GM21367 (cell line): ENCODE results near the gene EPHB6.

ENCODE experiments used
- ATAC-seq: cut with Tn5 transposase; IDR thresholded peaks from one replicate; pipeline ENCODE4 v1.9.1; 2021; ENCODE audit not compliant: unreplicated experiment

Gene EPHB6

DNA sequence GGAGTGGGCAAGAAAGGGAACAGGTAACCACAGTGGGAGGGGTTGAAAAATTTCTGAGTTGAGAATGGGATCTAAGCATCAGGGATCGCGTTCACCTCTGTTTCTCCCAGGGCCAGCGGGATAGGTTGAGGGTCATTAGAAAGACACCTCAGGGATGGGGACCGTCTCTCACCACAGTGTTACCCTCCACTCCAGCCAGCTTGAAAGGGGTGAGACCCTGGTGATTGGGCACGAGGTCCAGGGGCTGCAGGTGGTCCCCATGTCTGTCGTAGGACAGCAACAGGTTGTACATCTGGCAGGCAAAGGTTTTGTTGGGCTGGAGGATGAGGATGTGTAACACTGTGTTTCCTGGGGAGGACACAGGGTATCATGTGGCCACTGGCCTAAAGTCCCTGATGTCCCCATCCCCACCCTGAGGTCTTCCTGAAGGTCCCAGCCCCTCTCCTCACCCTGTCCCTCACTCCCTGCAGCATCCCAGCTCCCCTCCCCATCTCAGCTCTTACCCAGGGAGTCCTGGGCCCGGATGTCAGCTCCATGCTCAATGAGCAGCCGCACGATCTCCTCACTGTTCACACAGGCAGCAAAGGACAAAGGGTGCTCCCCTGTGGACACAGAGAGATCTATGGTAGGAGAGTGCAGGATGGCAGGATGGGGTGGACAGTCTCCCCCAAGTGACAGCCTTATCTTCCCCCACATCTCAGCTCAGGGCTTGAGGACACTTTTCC, 21.5 kb downstream of the EPHB6 start:
- no peak for ATAC-seq

DNA sequence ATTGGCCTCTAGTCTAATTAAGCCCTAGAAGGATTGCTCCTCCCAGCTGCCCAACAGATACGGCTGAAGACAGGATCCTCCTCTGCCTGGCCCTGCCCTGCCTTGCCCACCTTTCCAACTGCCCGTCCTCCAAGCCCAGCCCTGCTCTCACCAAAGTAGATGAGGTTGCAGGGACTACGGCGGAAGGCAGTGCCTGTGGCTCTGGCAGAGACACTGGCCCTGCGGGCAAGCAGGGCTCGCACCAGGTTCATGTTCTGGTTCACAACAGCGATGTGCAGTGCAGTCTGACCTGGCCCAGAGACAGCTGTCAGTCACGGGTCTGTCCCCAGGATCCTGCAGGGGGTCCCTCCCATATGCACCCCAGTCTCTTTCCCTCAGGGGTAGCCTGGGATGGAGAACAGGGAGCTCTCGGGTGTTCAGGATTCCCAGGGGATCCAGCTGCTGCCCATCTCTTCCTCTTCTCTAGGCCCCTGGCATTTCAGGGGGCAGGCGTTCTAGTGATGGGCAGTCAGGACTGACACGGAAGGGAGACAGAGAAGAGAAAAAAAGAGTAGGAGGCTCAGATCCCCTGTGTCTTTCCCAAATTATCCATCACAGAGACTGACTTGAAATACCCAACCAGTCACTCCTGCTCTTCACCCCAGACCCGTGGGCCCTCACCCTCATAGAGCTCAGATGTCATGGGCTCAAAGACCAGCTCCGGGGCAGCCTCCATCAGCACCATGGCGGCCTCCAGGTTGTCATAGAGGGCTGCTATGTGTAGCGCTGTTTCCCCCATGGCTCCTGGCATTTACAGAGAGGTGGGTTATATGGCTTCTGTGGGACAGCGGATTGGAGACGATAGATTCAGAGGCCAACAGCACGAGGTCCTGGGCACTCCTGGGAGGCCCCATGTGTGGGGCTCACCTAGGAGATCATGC, 22.4 kb downstream of the EPHB6 start:
- ATAC-seq = no peak

DNA sequence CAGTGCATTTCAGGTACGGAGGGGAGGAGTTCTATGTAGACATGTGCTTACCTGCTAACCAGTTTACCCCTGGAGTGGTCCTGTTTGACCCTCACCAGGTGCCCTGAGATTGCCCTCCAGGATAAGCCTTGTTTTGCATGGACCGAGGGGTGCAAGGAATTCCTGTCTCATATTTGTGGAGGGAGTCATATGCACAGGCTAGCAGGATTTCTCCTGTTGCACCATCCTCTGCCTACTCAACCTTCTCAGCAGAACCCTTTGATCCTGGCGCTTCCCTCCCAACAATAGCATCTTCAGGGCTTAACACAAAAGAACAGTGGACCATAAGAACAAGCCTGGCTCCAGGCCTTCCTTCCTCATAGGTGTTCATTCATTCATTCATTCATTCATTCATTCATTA, 23.4 kb downstream of the EPHB6 start:
- no peak for ATAC-seq

DNA sequence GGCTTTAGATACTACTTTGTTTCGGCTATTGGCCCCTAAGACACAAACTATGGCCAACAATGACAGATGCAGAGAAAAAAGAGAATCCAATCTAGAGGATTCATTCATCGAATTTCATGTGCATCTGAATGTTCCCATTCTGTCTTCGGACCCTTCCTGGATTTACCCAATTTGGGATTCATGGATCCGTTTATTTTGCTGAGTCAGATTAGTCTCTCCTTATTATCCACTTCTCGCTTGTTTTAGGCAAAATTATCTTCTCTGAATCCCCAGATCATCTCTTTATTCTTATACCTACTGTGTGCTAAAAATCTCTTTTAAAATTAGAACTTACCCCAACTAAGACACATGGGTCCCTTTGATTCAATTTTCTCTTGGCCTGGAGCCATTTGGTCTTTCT, 24.2 kb downstream of the EPHB6 start:
- no peak for ATAC-seq

DNA sequence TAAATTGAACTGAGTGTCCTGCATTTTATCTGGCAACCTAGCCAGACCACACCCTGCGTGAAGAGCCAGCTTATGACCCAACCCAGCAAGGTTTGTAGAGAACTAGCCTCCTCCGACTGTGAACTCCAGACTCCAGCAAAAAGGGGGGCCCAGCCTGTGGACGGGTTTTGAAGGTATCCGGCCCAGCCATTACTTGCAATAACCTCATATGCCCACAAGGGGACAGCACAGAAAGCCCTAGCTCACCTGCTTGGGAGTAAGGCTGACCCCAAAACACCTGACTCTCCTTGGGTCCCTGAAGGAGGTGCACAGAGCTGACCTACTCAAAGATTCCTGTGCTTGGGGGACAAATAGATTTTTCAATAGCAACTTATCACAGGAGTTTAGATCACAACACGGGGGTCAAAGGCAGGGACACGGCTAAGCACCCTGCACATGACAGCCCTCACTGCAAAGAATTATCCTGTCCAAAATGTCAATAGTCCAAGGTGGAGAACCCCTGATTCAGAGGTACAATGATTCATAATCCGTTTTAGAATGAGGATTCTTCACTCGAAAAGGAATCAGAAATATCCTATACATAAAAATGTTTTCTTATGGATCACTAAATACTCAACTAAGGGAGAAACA, 26.1 kb downstream of the EPHB6 start:
- peak; percentile 80 for ATAC-seq

DNA sequence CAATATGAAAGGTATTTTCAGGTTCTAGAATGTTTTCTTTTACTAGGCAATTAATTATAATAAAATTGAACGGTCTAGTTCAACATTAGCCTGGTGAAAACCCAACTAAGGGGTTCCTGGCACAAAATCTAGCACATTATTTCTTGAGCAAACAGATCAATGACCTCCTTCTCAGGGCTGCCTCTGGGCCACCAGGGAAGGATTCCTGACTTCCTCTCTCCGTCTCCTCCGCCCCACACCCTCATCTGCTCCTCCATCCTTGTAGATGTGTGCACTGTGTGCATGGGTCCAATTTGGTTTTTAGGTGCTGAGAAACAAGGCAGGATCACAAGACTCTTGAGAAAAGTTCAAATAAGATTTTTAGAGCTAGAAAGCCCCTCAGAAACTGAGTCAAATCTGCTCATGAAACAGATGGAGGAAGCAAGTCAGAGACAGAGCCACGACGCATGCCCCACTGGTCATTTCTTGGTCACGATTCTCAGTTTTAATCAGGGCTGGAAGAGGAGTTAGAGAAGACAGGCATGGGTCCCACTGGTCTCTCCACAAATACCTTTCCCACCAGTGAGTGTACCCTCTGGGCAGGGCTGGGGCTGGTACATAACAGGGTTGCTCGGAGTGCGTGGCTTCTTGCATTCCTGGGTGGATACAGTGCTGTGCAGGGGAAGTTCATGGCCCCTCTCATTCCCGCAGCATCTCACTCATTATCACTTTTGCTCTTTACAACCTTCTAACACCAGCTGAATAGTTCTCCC, 26.9 kb downstream of the EPHB6 start:
- ATAC-seq = no peak

DNA sequence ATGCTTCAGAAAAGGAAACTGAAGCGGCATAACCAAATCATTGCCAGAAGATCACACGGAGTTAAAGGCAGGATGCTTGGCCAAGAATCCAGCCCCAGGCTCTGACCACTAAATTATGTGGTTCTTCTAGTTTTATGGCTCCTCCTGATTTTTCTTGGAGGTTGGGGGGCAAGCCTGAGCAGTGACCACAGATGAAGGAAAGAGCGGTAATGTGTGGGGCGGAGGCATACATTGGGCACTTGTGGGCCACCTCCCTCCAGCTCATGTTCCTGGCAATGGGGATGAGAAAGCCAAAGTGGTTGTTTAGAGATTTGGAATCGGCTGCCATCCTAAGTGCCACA, 27.4 kb downstream of the EPHB6 start:
- ATAC-seq = no peak

DNA sequence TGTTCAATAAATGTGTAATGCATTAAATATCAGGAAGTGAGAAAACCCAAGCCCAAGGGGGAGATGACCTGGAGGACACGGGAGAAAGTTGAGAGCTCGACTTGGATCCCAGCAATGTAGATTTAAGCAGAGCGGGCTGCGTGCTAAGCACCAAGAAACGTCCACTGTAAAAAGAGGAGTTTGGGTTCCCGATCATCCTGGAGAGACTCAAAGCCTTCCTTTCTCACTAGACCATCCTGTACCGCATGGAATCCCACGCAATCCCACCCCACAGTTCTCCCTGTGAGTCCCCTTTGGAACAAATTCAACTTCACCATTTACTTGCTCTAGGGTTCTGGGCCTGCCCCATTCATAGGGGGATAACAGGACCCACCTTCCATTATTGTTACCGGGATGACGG, 28.3 kb downstream of the EPHB6 start:
- ATAC-seq = no peak

DNA sequence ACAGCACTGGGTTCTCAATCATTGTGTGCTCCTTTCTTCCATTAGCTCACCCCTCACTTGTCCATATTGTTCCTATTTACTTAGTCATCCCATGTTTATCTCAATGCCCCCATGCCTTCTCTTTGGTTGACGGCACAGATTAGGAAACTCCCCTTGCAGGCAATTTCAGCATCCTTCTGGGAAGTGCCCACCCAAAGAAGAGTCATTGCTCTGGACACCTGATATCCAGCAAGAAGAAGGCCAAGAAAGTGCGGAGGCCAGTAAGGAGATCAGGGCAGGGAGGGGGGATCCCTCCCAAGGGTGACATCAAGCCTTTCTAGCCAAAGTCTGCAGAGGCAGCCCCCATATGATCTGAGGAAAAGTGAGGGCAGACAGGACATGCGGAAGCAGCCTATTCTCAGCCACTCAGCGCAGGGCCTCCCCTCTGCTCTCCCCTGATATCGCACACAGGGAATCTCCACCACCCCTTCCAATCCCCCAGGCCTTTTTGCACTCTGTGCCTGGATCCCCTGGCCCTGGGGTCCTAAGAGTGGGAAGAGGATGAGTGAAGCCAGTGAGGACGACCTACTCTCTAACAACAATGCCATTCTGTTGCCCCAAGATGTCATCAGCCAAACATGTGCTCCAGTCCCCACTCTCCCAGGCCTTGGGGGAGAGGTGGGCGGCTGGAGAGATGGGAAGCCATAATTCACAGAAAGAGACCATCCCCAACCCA, 28.9 kb downstream of the EPHB6 start:
- no peak for ATAC-seq

DNA sequence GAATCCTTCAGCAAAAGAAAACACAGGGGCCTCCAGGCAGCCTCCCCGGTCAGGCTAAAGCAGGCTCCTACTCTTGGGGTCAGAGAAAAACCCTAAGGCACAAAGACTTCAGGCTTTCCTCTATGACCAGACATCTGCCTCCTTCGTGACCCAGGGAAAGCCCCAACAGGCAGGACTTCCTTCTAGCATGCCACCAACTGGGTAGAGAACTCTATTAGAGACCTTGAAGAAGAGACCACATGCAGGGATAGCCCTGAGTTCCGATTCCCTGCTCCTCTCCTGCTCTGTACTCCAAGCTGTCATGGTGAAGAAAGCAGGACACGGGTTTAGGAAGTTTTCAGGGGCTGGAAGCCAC, 29.4 kb downstream of the EPHB6 start:
- ATAC-seq = no peak

DNA sequence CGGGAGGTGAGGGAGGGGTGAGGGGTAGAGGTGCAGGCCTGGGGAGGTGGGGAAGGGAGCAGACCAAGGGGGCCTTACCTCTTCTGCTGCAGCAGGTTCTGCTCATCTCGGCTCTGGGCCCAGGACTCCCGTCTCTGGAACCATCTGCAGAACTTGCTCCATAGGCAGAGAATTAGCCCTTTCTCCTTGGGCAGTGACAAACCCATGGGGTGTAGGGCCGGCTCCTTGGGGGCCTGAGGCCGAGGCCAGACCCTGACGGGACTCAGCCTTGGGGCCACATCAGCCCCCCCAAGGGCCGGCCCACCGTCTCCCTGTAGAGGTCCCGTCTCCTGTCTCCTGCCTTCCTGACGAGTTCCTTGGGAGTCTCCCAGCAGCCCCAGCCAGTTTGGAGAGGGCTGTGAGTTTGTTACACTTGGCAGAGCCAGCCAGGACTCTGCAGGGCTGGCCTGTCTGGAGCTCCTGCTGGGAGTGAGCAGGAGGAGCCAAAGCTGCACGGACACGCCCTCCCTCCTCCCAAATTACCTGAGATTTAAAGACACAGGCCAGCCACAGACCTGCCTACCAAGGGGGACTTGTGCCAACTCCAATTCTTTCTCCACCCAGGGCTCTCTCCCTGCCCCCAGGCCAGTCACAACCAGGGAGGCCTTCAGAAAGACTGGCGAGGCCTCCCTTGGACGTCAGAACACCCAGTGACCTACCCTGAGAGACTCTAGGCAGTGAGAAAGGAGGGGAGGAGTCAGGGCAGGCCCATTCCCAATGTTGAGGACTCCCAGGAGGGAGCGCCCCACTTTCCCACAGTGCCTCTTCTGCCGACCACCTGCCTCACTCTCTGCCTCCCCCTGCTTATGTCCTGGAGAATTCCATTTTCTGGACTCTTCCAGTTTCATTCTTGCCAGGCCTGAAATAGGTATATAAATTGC, 30.7 kb downstream of the EPHB6 start, which contains the start of gene TRPV6:
Gene TRPV6 (minus strand): TSS at position 435 of the 920 bp plus-strand sequence.
- ATAC-seq = no peak

DNA sequence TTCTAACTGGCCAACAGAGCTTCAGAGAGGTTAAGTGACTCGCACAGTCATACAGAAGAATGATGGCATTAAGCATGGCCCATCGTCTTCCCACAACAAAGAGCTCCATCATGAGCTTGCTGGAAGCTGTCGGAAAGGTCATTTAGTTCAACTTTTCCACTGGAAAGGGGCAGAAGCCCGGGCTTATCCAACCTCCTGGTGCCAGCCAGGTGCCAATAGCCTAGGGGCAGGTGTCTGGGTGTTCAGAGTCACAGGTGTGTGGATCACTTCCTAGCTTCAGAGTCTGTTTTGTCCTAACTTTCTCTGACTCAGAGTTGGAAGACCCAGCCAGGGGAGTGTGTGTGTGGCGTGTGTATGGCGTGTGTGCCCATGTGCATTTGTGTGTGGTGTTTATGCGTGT, 32.0 kb downstream of the EPHB6 start:
- no peak for ATAC-seq

DNA sequence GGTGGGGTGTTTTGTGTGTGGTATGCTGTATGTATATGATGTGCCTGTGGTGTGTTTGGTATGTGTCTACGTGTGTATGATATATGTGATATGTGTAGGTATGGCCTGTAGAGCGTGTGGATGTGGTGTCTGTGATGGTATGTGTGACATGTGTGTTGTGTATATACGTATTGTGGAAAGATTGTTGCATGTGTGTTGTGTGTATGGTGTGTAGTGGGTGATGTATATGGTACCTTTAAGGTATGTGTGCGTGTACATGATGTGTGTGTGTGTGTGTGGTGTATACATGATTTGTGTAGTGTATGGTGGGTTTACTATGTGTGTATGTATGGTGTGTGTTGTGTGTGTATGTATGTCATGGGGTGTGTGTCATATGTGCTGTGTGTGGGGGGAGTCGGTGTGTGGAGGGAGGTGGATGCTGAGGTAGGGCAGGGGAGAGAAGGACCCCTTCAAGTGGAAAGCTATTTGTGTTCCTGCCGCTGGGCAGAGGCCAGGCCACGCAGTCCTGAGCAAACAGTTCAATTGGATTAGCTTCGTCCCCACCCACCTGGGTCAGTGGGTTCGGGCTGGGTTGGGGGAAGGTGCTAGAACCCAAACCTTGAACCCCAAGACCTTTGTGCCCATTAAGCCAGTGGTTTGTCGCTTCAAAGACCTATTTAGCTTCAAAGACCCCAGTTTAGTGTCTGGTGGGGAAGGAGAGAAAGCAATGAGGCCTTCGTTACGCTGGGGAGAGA, 32.6 kb downstream of the EPHB6 start:
- no peak for ATAC-seq

DNA sequence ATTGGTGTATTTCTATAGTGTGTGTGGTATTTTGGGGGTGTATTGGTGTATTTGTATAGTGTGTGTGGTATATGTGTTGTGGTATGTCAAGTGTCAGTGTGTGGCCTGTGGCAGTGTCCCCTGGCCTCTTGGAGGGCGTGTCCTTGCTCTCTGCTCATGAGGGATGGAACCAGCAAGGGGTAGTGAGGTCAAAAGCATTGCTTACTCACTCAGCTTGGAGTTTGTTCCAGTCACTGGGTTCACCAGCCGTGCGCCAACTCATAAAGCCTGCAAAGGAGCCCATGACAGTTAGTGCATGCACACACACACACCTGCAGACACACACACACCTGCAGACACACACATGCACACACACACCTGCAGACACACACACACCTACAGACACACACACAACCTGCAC, 34.9 kb downstream of the EPHB6 start:
- no peak for ATAC-seq

DNA sequence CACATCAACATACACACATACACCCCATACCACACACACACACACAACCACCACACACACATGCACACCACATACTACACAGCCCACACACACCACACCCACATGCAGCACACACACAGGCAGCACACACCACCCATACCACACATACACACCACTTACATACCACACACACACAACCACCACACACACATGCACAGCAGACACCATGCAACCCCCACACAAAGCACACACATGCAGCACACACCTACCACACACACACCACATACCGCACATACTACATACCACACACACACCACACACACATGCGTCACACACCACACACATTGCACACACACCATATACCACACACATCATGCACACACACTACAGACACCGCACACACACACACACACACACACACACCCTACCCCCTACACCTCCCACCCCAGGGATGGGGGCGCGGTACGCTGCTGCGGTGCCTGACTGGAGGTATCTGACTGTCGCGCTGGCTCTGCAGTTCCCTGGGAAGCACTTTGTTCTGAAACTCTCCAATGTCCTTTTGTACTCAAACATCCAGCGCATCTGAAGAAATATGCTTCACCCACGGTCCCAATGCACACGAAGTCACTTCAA, 36.1 kb downstream of the EPHB6 start:
- no peak for ATAC-seq

DNA sequence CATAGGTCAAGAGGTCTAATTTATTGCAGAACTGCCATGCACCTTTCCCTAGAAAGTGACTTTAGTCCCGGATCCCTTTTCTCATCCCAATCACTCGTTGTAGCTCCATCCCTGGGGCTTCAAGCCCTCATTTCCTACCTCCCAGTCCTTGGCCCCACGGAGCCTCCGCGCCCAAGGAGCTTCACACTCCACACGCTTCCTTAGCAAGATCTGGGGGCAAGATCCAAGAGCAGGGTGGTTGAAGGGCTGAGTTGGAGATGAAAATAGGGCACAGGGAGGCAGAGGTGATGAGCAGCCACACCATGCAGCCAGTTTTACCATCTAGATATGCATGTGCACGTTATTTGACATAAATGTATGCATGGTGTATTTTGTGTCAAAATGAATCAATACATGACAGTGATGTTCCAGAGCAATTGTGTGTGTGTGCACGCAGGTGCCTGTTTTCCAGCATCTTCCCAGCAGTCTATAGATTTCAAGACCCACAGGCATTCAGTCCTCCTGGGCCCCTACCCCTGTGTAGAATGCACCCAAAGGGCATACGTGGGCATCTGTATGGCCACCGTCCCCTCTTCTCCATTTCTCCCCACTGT, 36.7 kb downstream of the EPHB6 start:
- no peak for ATAC-seq

DNA sequence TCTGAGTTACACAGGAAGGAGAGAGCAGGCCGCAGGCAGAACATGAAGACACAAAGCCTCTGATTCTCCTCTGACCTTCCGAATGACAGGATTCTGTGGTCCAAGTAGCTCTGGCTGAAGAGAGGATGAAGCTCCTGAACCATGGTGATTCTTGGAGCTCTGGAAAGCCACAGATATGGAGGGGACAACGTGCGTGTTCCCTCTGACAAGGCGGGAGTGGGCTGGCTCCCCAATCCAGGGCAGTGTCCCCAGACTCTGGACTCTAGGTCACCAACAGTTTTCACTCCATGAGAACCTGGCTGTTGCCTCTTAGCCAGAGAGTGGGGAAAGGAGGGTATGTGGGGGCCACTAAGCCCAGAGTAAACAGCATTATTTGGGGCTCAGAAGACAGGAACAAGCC, 38.1 kb downstream of the EPHB6 start:
- no peak for ATAC-seq
